Measurements from ENCODE around the gene AP1G2. TPM values are rescaled to one million over a fixed set of nuclear protein-coding genes. Genes with fewer than 3 reads are reported as not detected.
"Not testable (repeated sequence)": the region's sequence is repeated elsewhere in the genome, so short reads cannot be mapped to it uniquely, and the experiment has no call there.

The AP1G2 gene
- total RNA-seq, 1 experiment from 2014 or later, result 9.7 TPM

- Histone ChIP-seq H3K9me3 (no peaks in the 10 kb centered on the region), H3K27me3 (no peaks in the 10 kb centered on the region)
- no peak for DNase-seq
These were observed 29.4 kb downstream of the AP1G2 start for GRCh38 chr14:23538050-23538718.

GRCh38 chr14:23537351-23538049, 30.1 kb downstream of the AP1G2 start:
- Histone ChIP-seq H3K9me3 (no peaks in the 10 kb centered on the region), H3K4me3 (no peak overlapping the region), H3K36me3 (no peaks in the 10 kb centered on the region), H3K27me3 (no peaks in the 10 kb centered on the region)
- no peak for DNase-seq

More at GRCh38 chr14:23538050-23538718, 29.4 kb downstream of the AP1G2 start:
- H3K4me3 ChIP-seq, result no peak overlapping the region
- no peaks in the 10 kb centered on the region for H3K36me3 ChIP-seq

GRCh38 chr14:23536906-23537305, 30.7 kb downstream of the AP1G2 start:
- not testable (repeated sequence) for H3K27me3 ChIP-seq, H3K4me3 ChIP-seq, H3K9me3 ChIP-seq, H3K36me3 ChIP-seq, DNase-seq

GRCh38 chr14:23536494-23536893, 31.1 kb downstream of the AP1G2 start:
- no peak overlapping the region for H3K4me3 ChIP-seq
- no peaks in the 10 kb centered on the region for H3K27me3 ChIP-seq
- H3K9me3 ChIP-seq, result no peaks in the 10 kb centered on the region
- no peaks in the 10 kb centered on the region for H3K36me3 ChIP-seq
- no peak for DNase-seq

GRCh38 chr14:23535943-23536342, 31.6 kb downstream of the AP1G2 start:
- no peaks in the 10 kb centered on the region for H3K27me3 ChIP-seq
- no peak for DNase-seq
- no peaks in the 10 kb centered on the region for H3K36me3 ChIP-seq
- H3K4me3 ChIP-seq, result no peak overlapping the region
- H3K9me3 ChIP-seq, result no peaks in the 10 kb centered on the region

- Histone ChIP-seq H3K9me3 (no peaks in the 10 kb centered on the region), H3K36me3 (no peaks in the 10 kb centered on the region)
These were observed 33.7 kb downstream of the AP1G2 start for GRCh38 chr14:23533652-23534435.

GRCh38 chr14:23532658-23533057, 34.9 kb downstream of the AP1G2 start:
- Histone ChIP-seq H3K9me3 (no peaks in the 10 kb centered on the region), H3K4me3 (no peak overlapping the region), H3K27me3 (no peaks in the 10 kb centered on the region), H3K36me3 (no peaks in the 10 kb centered on the region)
- DNase-seq, result no peak

More at GRCh38 chr14:23533652-23534435, 33.7 kb downstream of the AP1G2 start:
- Histone ChIP-seq H3K27me3 (no peaks in the 10 kb centered on the region), H3K4me3 (no peak overlapping the region)
- DNase-seq, result no peak

- no peaks in the 10 kb centered on the region for H3K27me3 ChIP-seq
- DNase-seq, result no peak
- H3K9me3 ChIP-seq, result no peaks in the 10 kb centered on the region
- no peaks in the 10 kb centered on the region for H3K36me3 ChIP-seq
- H3K4me3 ChIP-seq, result no peak overlapping the region
These were observed 36.2 kb downstream of the AP1G2 start for GRCh38 chr14:23531391-23531790.

GRCh38 chr14:23530375-23531055, 37.1 kb downstream of the AP1G2 start:
- no peak for DNase-seq
- Histone ChIP-seq H3K4me3 (no peak overlapping the region), H3K9me3 (no peaks in the 10 kb centered on the region), H3K27me3 (no peaks in the 10 kb centered on the region), H3K36me3 (no peaks in the 10 kb centered on the region)

- H3K27me3 ChIP-seq, result no peaks in the 10 kb centered on the region
- no peaks in the 10 kb centered on the region for H3K9me3 ChIP-seq
- no peaks in the 10 kb centered on the region for H3K36me3 ChIP-seq
- DNase-seq, result no peak
- H3K4me3 ChIP-seq, result no peak overlapping the region
These were observed 38.6 kb downstream of the AP1G2 start for GRCh38 chr14:23529016-23529415.

GRCh38 chr14:23528555-23528954, 39.0 kb downstream of the AP1G2 start:
- Histone ChIP-seq H3K27me3 (no peaks in the 10 kb centered on the region), H3K36me3 (no peaks in the 10 kb centered on the region), H3K4me3 (no peak overlapping the region), H3K9me3 (no peaks in the 10 kb centered on the region)
- DNase-seq, result no peak

- no peaks in the 10 kb centered on the region for H3K36me3 ChIP-seq
- H3K9me3 ChIP-seq, result no peaks in the 10 kb centered on the region
- H3K4me3 ChIP-seq, result no peak overlapping the region
- no peak for DNase-seq
- H3K27me3 ChIP-seq, result no peaks in the 10 kb centered on the region
These were observed 42.0 kb downstream of the AP1G2 start for GRCh38 chr14:23525611-23526010.

- Histone ChIP-seq H3K27me3 (no peaks in the 10 kb centered on the region), H3K36me3 (no peaks in the 10 kb centered on the region), H3K9me3 (no peaks in the 10 kb centered on the region), H3K4me3 (no peak overlapping the region)
- no peak for DNase-seq
These were observed 42.6 kb downstream of the AP1G2 start for GRCh38 chr14:23524954-23525353.

- Histone ChIP-seq H3K4me3 (no peak overlapping the region), H3K9me3 (no peaks in the 10 kb centered on the region), H3K27me3 (no peaks in the 10 kb centered on the region), H3K36me3 (no peaks in the 10 kb centered on the region)
- DNase-seq, result no peak
These were observed 44.2 kb downstream of the AP1G2 start for GRCh38 chr14:23523229-23524016.

- no peak for DNase-seq
These were observed 44.9 kb downstream of the AP1G2 start for GRCh38 chr14:23522643-23523198.

More at GRCh38 chr14:23522643-23523198, 44.9 kb downstream of the AP1G2 start:
- H3K4me3 ChIP-seq, result no peak overlapping the region
- H3K27me3 ChIP-seq, result no peaks in the 10 kb centered on the region
- no peaks in the 10 kb centered on the region for H3K36me3 ChIP-seq
- no peaks in the 10 kb centered on the region for H3K9me3 ChIP-seq

Data from MG63 (cell line).